K562 (cell line): Measurements from ENCODE around the gene NEUROG3. TPM values are rescaled to one million over a fixed set of nuclear protein-coding genes. Genes with fewer than 3 reads are reported as not detected.

ENCODE experiments used
- ATAC-seq: fragments of 200-7000 bp; cut with Tn5 transposase; 3 replicates; pipeline ENCODE4 v1.9.1; 2020; ENCODE audit warnings: moderate library complexity
- BruUV-seq: library from RNA; stranded (reverse); fragments of 400-500 nt; replicated peaks from 2 replicates; lab custom pipeline; 2021; lab: Mats Ljungman, UMichigan
- CTCF ChIA-PET: fragments of 300-600 bp; formaldehyde crosslinking; extraction: SDS; loops from one replicate; lab custom pipeline; 2021; ENCODE audit warnings: low intra/inter-chr PET ratio; lab: Yijun Ruan, JAX
- POLR2A ChIA-PET: fragments of 300-600, 350-650 bp; sonication (Branson Sonifier 250); formaldehyde crosslinking; extraction: SDS; loops from one replicate; lab custom pipeline; 2021; ENCODE audit warnings: antibody characterized with exemption, inconsistent platforms; lab: Yijun Ruan, JAX
- DNase-seq, 4 experiments: peaks; one replicate each; pipeline versions ENCODE4 v3.0.0 to v3.0.0-alpha.2; 2011 to 2018; ENCODE audit warnings: low spot score in 3 of 4, mixed read lengths in 3 of 4; ENCODE audit errors: extremely low read depth in 1 of 4
- FAIRE-seq: peaks from 2 replicates; lab custom pipeline; 2011; peaks lifted over from hg19 to GRCh38; lab: Jason Lieb, UNC
- H2AFZ ChIP-seq: 2 replicates; pipeline ENCODE4 v1.6.0; 2011; ENCODE audit warnings: low read depth, low read length, control low read depth, inconsistent platforms
- H3K27ac ChIP-seq: fragments of 200-600 bp; 3 replicates; pipeline ENCODE4 v1.8.0; 2011; ENCODE audit warnings: low read depth, mild to moderate bottlenecking, control low read depth, inconsistent platforms, low read length, moderate library complexity, mixed read lengths; ENCODE audit errors: extremely low read depth
- H3K27me3 ChIP-seq, 2 experiments: fragments of 300-600 bp in 1 of 2; 2 replicates in 1 of 2; 3 replicates in 1 of 2; pipeline versions ENCODE4 v1.6.0 to v1.8.0; 2011; ENCODE audit warnings: inconsistent platforms in 2 of 2, low read length in 2 of 2, mild to moderate bottlenecking in 1 of 2, mixed read lengths in 1 of 2, moderate library complexity in 1 of 2; ENCODE audit not compliant: control insufficient read depth in 2 of 2, insufficient read depth in 2 of 2
- H3K36me3 ChIP-seq: fragments of 300-600 bp; 3 replicates; pipeline ENCODE4 v1.8.0; 2011; ENCODE audit warnings: mild to moderate bottlenecking, low read length, inconsistent platforms; ENCODE audit not compliant: control insufficient read depth, insufficient read depth
- H3K4me1 ChIP-seq, 2 experiments: fragments of 200-600 bp in 1 of 2; replicated peaks in 1 of 2; 2 replicates in 1 of 2; 3 replicates in 1 of 2; pipeline versions ENCODE4 v1.5.1 to v1.8.0; 2011; ENCODE audit warnings: inconsistent platforms in 2 of 2, low read length in 2 of 2, mild to moderate bottlenecking in 1 of 2, mixed read lengths in 1 of 2, moderate library complexity in 1 of 2; ENCODE audit not compliant: control insufficient read depth in 2 of 2, insufficient read depth in 2 of 2
- H3K4me2 ChIP-seq: 2 replicates; pipeline ENCODE4 v1.6.1; 2011; ENCODE audit warnings: low read length, control low read depth, inconsistent platforms, mixed read lengths; ENCODE audit not compliant: insufficient read depth
- H3K4me3 ChIP-seq: fragments of 200-600 bp; sonication (generic), shearing (Covaris generic); 2 replicates; pipeline ENCODE4 v1.5.1; 2016; ENCODE audit warnings: control low read depth, inconsistent platforms
- H3K79me2 ChIP-seq: fragments of 200-600 bp; 3 replicates; pipeline ENCODE4 v1.8.0; 2011; ENCODE audit warnings: low read length, inconsistent platforms; ENCODE audit not compliant: control insufficient read depth, insufficient read depth
- H3K9ac ChIP-seq, 2 experiments: 2 replicates each; pipeline versions ENCODE4 v1.6.0 to v1.6.1; 2011; ENCODE audit warnings: low read depth in 2 of 2, low read length in 2 of 2, control low read depth in 1 of 2, inconsistent platforms in 1 of 2, mild to moderate bottlenecking in 1 of 2, mixed read lengths in 1 of 2; ENCODE audit not compliant: insufficient read depth in 1 of 2
- H3K9me1 ChIP-seq: one replicate; pipeline ENCODE4 v1.6.0; 2011; ENCODE audit warnings: inconsistent platforms, mild to moderate bottlenecking, low read length, moderate library complexity; ENCODE audit not compliant: control insufficient read depth, insufficient read depth
- H3K9me3 ChIP-seq: replicated peaks from 2 replicates; pipeline ENCODE4 v1.5.1; 2011; ENCODE audit warnings: low read depth, low read length, inconsistent platforms; ENCODE audit not compliant: control insufficient read depth, insufficient read depth
- H4K20me1 ChIP-seq: replicated peaks from 2 replicates; pipeline ENCODE4 v1.6.1; 2011; ENCODE audit warnings: low read length, inconsistent platforms, mixed read lengths; ENCODE audit not compliant: control insufficient read depth, insufficient read depth
- DDX20 ChIP-seq: fragments of 450-650 bp; IDR thresholded peaks from 2 replicates; pipeline ENCODE4 v1.6.1; 2016; ENCODE audit warnings: missing genetic modification characterization, low read depth, mild to moderate bottlenecking, missing compliant biosample characterization, moderate library complexity
- HNRNPLL ChIP-seq: fragments of 200-400 bp; formaldehyde crosslinking; IDR thresholded peaks from 2 replicates; pipeline ENCODE4 v1.6.1; 2017; ENCODE audit warnings: low read length, low read depth, mild to moderate bottlenecking; ENCODE audit not compliant: poor library complexity, severe bottlenecking
- MTA1 ChIP-seq: fragments of 450-650 bp; IDR thresholded peaks from 2 replicates; pipeline ENCODE4 v1.6.1; 2017; ENCODE audit warnings: borderline replicate concordance
- PTTG1 ChIP-seq: fragments of 450-650 bp; IDR thresholded peaks from 2 replicates; pipeline ENCODE4 v1.6.1; 2016; ENCODE audit warnings: low read depth, mild to moderate bottlenecking, missing genetic modification characterization, missing compliant biosample characterization
- RAD21 ChIP-seq, 2 experiments: fragments of 250-450 bp in 1 of 2; fragments of 450-650 bp in 1 of 2; sonication (Bioruptor Pico) in 1 of 2; formaldehyde crosslinking in 1 of 2; IDR thresholded peaks in 1 of 2; conservative IDR thresholded peaks in 1 of 2; 2 replicates each; pipeline versions ENCODE4 v1.4.0 to v1.8.0; 2020 to 2022; ENCODE audit warnings: mild to moderate bottlenecking in 2 of 2, moderate library complexity in 1 of 2
- TGIF2 ChIP-seq: sonication (generic); formaldehyde crosslinking; IDR thresholded peaks from 2 replicates; pipeline ENCODE4 v1.8.1; 2022; ENCODE audit warnings: mild to moderate bottlenecking, missing genetic modification reagents, moderate library complexity
- ZFP30 ChIP-seq: fragments of 250-450 bp; sonication (Bioruptor Pico); IDR thresholded peaks from 2 replicates; pipeline ENCODE4 v1.8.0; 2022; ENCODE audit warnings: moderate library complexity, mild to moderate bottlenecking, inconsistent platforms, borderline replicate concordance
- WGBS: fragments of 100-300 bp; shearing (Covaris generic); methylation state at CpG from one replicate; pipeline ENCODE4 v1.1.6; 2016; ENCODE audit warnings: low coverage, mixed read lengths; ENCODE audit not compliant: insufficient coverage; ENCODE audit errors: missing lambda C conversion rate; 5-methylcytosine and 5-hydroxymethylcytosine counted together
- in situ Hi-C: fragments of 300-500 bp; cut with MboI; formaldehyde crosslinking; loops from 4 replicates; pipeline ENCODE4 v1.15.0; 2018; ENCODE audit warnings: inconsistent platforms, mixed read lengths
- intact Hi-C: fragments of 100-400 bp; cut with micrococcal nuclease; formaldehyde crosslinking; loops from 2 replicates; pipeline ENCODE4 v1.14.2; 2022
- polyA plus RNA-seq, 8 experiments: library from polyadenylated mRNA; depleted of rRNA in 4 of 8; stranded (reverse) in 5 of 8; unstranded in 3 of 8; fragments of >200 nt; fragmentation: Nextera tagmentation in 2 of 8; fragmentation: Illumina TruSeq in 1 of 8; extraction: Ambion mirVana in 2 of 8; extraction: Trizol in 1 of 8; gene quantifications; 2 replicates each; pipeline versions ENCODE4 v1.2.1 to v1.2.3, GENCODE V29; 2011 to 2014; ENCODE audit warnings: inconsistent platforms in 1 of 8, missing spikeins in 1 of 8
- total RNA-seq, 7 experiments: library from RNA; depleted of rRNA in 6 of 7; stranded (reverse); fragments of >200 nt in 6 of 7; fragmentation: Illumina TruSeq in 2 of 7; extraction: Trizol in 2 of 7; gene quantifications; 2 replicates each; pipeline versions ENCODE4 v1.2.1 to v1.2.3, GENCODE V29; 2011 to 2021; ENCODE audit warnings: low replicate concordance in 1 of 7
- TF ChIP-seq, protein P1 (sequence below), 2 experiments: IDR thresholded peaks; 2 replicates each; pipeline ENCODE4 v1.6.1; 2011; ENCODE audit warnings: borderline replicate concordance in 1 of 2, control low read depth in 1 of 2, low read depth in 1 of 2, low read length in 1 of 2, mild to moderate bottlenecking in 1 of 2, mixed read lengths in 1 of 2, moderate library complexity in 1 of 2; ENCODE audit not compliant: insufficient read depth in 1 of 2, insufficient read length in 1 of 2, poor library complexity in 1 of 2, severe bottlenecking in 1 of 2; ENCODE audit errors: extremely low read depth in 1 of 2
- TF ChIP-seq, protein P2 (sequence below): fragments of 450-650 bp; IDR thresholded peaks from 2 replicates; pipeline ENCODE4 v1.7.0; 2016; ENCODE audit warnings: borderline replicate concordance

NEUROG3 gene
- total and polyA plus RNA-seq, 9 of the 15 experiments (the other 6 are each of a cell fraction or from before 2014, with no cell fraction given): not detected

DNA sequence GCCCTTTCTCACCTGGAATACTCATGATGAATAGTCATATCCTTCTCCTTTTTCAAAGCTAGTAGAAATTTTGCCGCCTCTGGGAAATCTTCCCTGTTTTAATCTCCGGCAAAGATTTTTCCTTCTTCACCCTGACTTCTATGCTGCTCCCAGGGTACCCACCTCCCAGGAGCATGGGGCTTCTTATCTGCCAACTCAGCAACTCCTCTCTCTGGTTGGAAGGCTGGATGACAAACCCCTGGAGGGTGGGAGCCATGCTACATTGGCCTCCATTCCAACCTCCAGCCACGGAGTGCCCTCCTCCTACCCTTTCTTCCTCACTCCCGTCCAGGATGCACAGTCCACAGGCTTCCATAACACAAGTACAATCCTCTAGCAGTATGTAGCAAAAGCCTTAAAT, 19.9 kb downstream of the NEUROG3 start:
- POLR2A ChIA-PET: interaction anchor here (0.7 kb wide), 1 partner anchor 29 kb away, joined by 3 read pairs; no protein-coding TSS in a partner anchor
- no peaks in the 10 kb centered on the region for H3K79me2 ChIP-seq
- no peak overlapping the region for H3K4me3 ChIP-seq
- no peak overlapping the region for H3K4me2 ChIP-seq
- no peak overlapping the region for H3K9ac ChIP-seq
- H3K4me1 ChIP-seq: no peaks in the 10 kb centered on the region
- TF ChIP-seq PTTG1 (tag): no peak
- TF ChIP-seq, protein P1, sequence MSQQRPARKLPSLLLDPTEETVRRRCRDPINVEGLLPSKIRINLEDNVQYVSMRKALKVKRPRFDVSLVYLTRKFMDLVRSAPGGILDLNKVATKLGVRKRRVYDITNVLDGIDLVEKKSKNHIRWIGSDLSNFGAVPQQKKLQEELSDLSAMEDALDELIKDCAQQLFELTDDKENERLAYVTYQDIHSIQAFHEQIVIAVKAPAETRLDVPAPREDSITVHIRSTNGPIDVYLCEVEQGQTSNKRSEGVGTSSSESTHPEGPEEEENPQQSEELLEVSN (IDR thresholded peaks at IDR 0.05; ENCODE audit: borderline replicate concordance in 1 of 2, extremely low read depth in 1 of 2, insufficient read depth in 1 of 2, insufficient read length in 1 of 2, low read depth in 1 of 2, low read length in 1 of 2, poor library complexity in 1 of 2, severe bottlenecking in 1 of 2): no peak
- TF ChIP-seq MTA1: no peak
- no peak for TF ChIP-seq TGIF2 (CRISPR knock-in tag)
- TF ChIP-seq HNRNPLL: no peak
- TF ChIP-seq DDX20: no peak
- no peak for TF ChIP-seq RAD21 (CRISPR knock-in tag; conservative IDR thresholded peaks at IDR 0.05 in 1 of 2, IDR thresholded peaks at IDR 0.05 in 1 of 2)
- TF ChIP-seq, protein P2, sequence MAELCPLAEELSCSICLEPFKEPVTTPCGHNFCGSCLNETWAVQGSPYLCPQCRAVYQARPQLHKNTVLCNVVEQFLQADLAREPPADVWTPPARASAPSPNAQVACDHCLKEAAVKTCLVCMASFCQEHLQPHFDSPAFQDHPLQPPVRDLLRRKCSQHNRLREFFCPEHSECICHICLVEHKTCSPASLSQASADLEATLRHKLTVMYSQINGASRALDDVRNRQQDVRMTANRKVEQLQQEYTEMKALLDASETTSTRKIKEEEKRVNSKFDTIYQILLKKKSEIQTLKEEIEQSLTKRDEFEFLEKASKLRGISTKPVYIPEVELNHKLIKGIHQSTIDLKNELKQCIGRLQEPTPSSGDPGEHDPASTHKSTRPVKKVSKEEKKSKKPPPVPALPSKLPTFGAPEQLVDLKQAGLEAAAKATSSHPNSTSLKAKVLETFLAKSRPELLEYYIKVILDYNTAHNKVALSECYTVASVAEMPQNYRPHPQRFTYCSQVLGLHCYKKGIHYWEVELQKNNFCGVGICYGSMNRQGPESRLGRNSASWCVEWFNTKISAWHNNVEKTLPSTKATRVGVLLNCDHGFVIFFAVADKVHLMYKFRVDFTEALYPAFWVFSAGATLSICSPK: no peak
- no peak for TF ChIP-seq ZFP30 (CRISPR knock-in tag)
- TF ChIP-seq, all 486 proteins: peak for 0
- Histone ChIP-seq H4K20me1 (no peaks in the 10 kb centered on the region), H3K27me3 (peaks cover 6 to 19% of the 10 kb centered on the region in 2 experiments; a peak in 3 of 5 replicates), H3K9me3 (peaks cover 5% of the 10 kb centered on the region; the same call in 1 of the 2 replicates), H3K9me1 (no peaks in the 10 kb centered on the region), H2AFZ (no peak overlapping the region), H3K36me3 (no peaks in the 10 kb centered on the region), H3K27ac (no peak overlapping the region)
- in situ Hi-C loops: no loop called here
- DNase-seq (no peak), ATAC-seq (no peak), FAIRE-seq (no peak)
- CTCF ChIA-PET: no interaction called here
- no TSS peak for BruUV-seq
- 2% methylated on average over 4 of the region's 4 CpGs for WGBS
- intact Hi-C loops: no loop called here
